Measurements from ENCODE around the gene TLCD4.
"Not testable (repeated sequence)": the region's sequence is repeated elsewhere in the genome, so short reads cannot be mapped to it uniquely, and the experiment has no call there.

Gene TLCD4

GRCh38 chr1:95096218-95096841, 20.8 kb upstream of the TLCD4 start:
- DNase-seq = no peak

- DNase-seq = no peak
Measured at GRCh38 chr1:95097426-95097825, 19.7 kb upstream of the TLCD4 start.

GRCh38 chr1:95098196-95098595, 19.0 kb upstream of the TLCD4 start:
- no peak for DNase-seq

GRCh38 chr1:95108792-95109191, 8.4 kb upstream of the TLCD4 start:
- no peak for DNase-seq

- DNase-seq = no peak
Measured at GRCh38 chr1:95111014-95111413, 6.1 kb upstream of the TLCD4 start.

- DNase-seq = no peak
Measured at GRCh38 chr1:95113684-95114083, 3.5 kb upstream of the TLCD4 start.

GRCh38 chr1:95115708-95116137, 1.4 kb upstream of the TLCD4 start:
- DNase-seq = no peak

- peak; percentile 63 for DNase-seq
Measured at GRCh38 chr1:95116580-95117206, 462 bp upstream of the TLCD4 start.

GRCh38 chr1:95118067-95118499, 928 bp downstream of the TLCD4 start:
- DNase-seq = no peak

- no peak for DNase-seq
Measured at GRCh38 chr1:95118710-95119109, 1.6 kb downstream of the TLCD4 start.

- no peak for DNase-seq
Measured at GRCh38 chr1:95119273-95119672, 2.1 kb downstream of the TLCD4 start.

- DNase-seq = no peak
Measured at GRCh38 chr1:95122151-95122697, 5.1 kb downstream of the TLCD4 start.

GRCh38 chr1:95124342-95124741, 7.2 kb downstream of the TLCD4 start:
- DNase-seq = no peak

GRCh38 chr1:95126366-95126765, 9.2 kb downstream of the TLCD4 start:
- DNase-seq = no peak

- DNase-seq = no peak
Measured at GRCh38 chr1:95126846-95127245, 9.7 kb downstream of the TLCD4 start.

- no peak for DNase-seq
Measured at GRCh38 chr1:95127380-95127779, 10.2 kb downstream of the TLCD4 start.

GRCh38 chr1:95132762-95133161, 15.6 kb downstream of the TLCD4 start:
- no peak for DNase-seq

GRCh38 chr1:95133687-95134086, 16.5 kb downstream of the TLCD4 start:
- DNase-seq = no peak

GRCh38 chr1:95138223-95138622, 21.1 kb downstream of the TLCD4 start:
- no peak for DNase-seq

GRCh38 chr1:95139039-95139438, 21.9 kb downstream of the TLCD4 start:
- DNase-seq = no peak

- no peak for DNase-seq
Measured at GRCh38 chr1:95140791-95141190, 23.6 kb downstream of the TLCD4 start.

GRCh38 chr1:95145493-95145892, 28.3 kb downstream of the TLCD4 start:
- no peak for DNase-seq

- DNase-seq = no peak
Measured at GRCh38 chr1:95146637-95147036, 29.5 kb downstream of the TLCD4 start.

GRCh38 chr1:95154096-95154495, 36.9 kb downstream of the TLCD4 start:
- no peak for DNase-seq

- DNase-seq = not testable (repeated sequence)
Measured at GRCh38 chr1:95165569-95165968, 48.4 kb downstream of the TLCD4 start.
